ENCODE results near the gene BBS7. TPM values are rescaled to one million over a fixed set of nuclear protein-coding genes. Genes with fewer than 3 reads are reported as not detected.
A peak's percentile ranks its signal among the peaks of the same experiment; 100 is the strongest.

BBS7 gene
- total and polyA plus RNA-seq, 2 donors (not counting 1 experiment from before 2014, with no cell fraction given), result 22.5 to 22.7 TPM

GRCh38 chr4:121785479-121785878 lies 84.8 kb downstream of the BBS7 start:
- H3K27me3 ChIP-seq (ENCODE audit: control insufficient read depth, insufficient read depth, low read length), result no peaks in the 10 kb centered on the region
- no peaks in the 10 kb centered on the region for H4K20me1 ChIP-seq (ENCODE audit: control insufficient read depth, extremely low read depth, insufficient read depth, low read length)
- H3K4me1 ChIP-seq (ENCODE audit: control insufficient read depth, extremely low read depth, insufficient read depth, low read length), result peaks cover 14% of the 10 kb centered on the region
- TF ChIP-seq CTCF (conservative IDR thresholded peaks at IDR 0.05 in 1 of 2, IDR thresholded peaks at IDR 0.05 in 1 of 2; ENCODE audit: low read depth in 1 of 2, low read length in 2 of 2) (no peak), EZH2 (IDR thresholded peaks at IDR 0.05; ENCODE audit: low read length, missing control alignments) (no peak)
- no peaks in the 10 kb centered on the region for H3K36me3 ChIP-seq (ENCODE audit: control insufficient read depth, insufficient read depth, low read length)
- no peak overlapping the region for H3K4me3 ChIP-seq (replicated peaks in 1 of 4; ENCODE audit: control extremely low read depth in 1 of 4, insufficient read depth in 1 of 4, low read depth in 3 of 4, low read length in 4 of 4)
- no peaks in the 10 kb centered on the region for H3K9me3 ChIP-seq (ENCODE audit: control insufficient read depth, insufficient read depth, low read depth, low read length)
- peak; percentile 39 to 55 for DNase-seq (ENCODE audit: low read depth in 2 of 2)
- peak overlapping the region; percentile 33 for H3K9ac ChIP-seq (ENCODE audit: insufficient read depth, low read length)
- H3K4me2 ChIP-seq (ENCODE audit: extremely low read depth, insufficient read depth, low read length), result peak overlapping the region; percentile 70
- H2AFZ ChIP-seq (ENCODE audit: low read length), result no peak overlapping the region
- peak overlapping the region; percentile 94 for H3K27ac ChIP-seq (ENCODE audit: insufficient read depth, low read length)
- no peaks in the 10 kb centered on the region for H3K79me2 ChIP-seq (ENCODE audit: control insufficient read depth, insufficient read depth, low read length)

GRCh38 chr4:121784975-121785374 lies 85.3 kb downstream of the BBS7 start:
- H3K79me2 ChIP-seq (ENCODE audit: control insufficient read depth, insufficient read depth, low read length), result no peaks in the 10 kb centered on the region
- H4K20me1 ChIP-seq (ENCODE audit: control insufficient read depth, extremely low read depth, insufficient read depth, low read length), result no peaks in the 10 kb centered on the region
- peak overlapping the region; percentile 33 for H3K9ac ChIP-seq (ENCODE audit: insufficient read depth, low read length)
- H2AFZ ChIP-seq (ENCODE audit: low read length), result no peak overlapping the region
- DNase-seq (ENCODE audit: low read depth in 2 of 2), result peak; percentile 89 to 98
- H3K36me3 ChIP-seq (ENCODE audit: control insufficient read depth, insufficient read depth, low read length), result no peaks in the 10 kb centered on the region
- no peaks in the 10 kb centered on the region for H3K9me3 ChIP-seq (ENCODE audit: control insufficient read depth, insufficient read depth, low read depth, low read length)
- no peaks in the 10 kb centered on the region for H3K27me3 ChIP-seq (ENCODE audit: control insufficient read depth, insufficient read depth, low read length)
- peak overlapping the region; percentile 94 for H3K27ac ChIP-seq (ENCODE audit: insufficient read depth, low read length)
- no peak for TF ChIP-seq CTCF (conservative IDR thresholded peaks at IDR 0.05 in 1 of 2, IDR thresholded peaks at IDR 0.05 in 1 of 2; ENCODE audit: low read depth in 1 of 2, low read length in 2 of 2)
- no peak for TF ChIP-seq EZH2 (IDR thresholded peaks at IDR 0.05; ENCODE audit: low read length, missing control alignments)
- H3K4me2 ChIP-seq (ENCODE audit: extremely low read depth, insufficient read depth, low read length), result peak overlapping the region; percentile 70
- H3K4me3 ChIP-seq (replicated peaks in 1 of 4; ENCODE audit: control extremely low read depth in 1 of 4, insufficient read depth in 1 of 4, low read depth in 3 of 4, low read length in 4 of 4), result no peak overlapping the region
- H3K4me1 ChIP-seq (ENCODE audit: control insufficient read depth, extremely low read depth, insufficient read depth, low read length), result peaks cover 14% of the 10 kb centered on the region

GRCh38 chr4:121784401-121784800 lies 85.9 kb downstream of the BBS7 start:
- no peak overlapping the region for H2AFZ ChIP-seq (ENCODE audit: low read length)
- H3K4me1 ChIP-seq (ENCODE audit: control insufficient read depth, extremely low read depth, insufficient read depth, low read length), result peaks cover 14% of the 10 kb centered on the region
- TF ChIP-seq CTCF (conservative IDR thresholded peaks at IDR 0.05 in 1 of 2, IDR thresholded peaks at IDR 0.05 in 1 of 2; ENCODE audit: low read depth in 1 of 2, low read length in 2 of 2), result no peak
- TF ChIP-seq EZH2 (IDR thresholded peaks at IDR 0.05; ENCODE audit: low read length, missing control alignments), result no peak

More at GRCh38 chr4:121784401-121784800, 85.9 kb downstream of the BBS7 start:
- peak overlapping the region; percentile 2 for H3K4me2 ChIP-seq (ENCODE audit: extremely low read depth, insufficient read depth, low read length)
- DNase-seq (ENCODE audit: low read depth in 2 of 2), result peak in 1 of 2 donors; percentile 49
- no peaks in the 10 kb centered on the region for H4K20me1 ChIP-seq (ENCODE audit: control insufficient read depth, extremely low read depth, insufficient read depth, low read length)
- H3K4me3 ChIP-seq (replicated peaks in 1 of 4; ENCODE audit: control extremely low read depth in 1 of 4, insufficient read depth in 1 of 4, low read depth in 3 of 4, low read length in 4 of 4), result no peak overlapping the region
- no peak overlapping the region for H3K9ac ChIP-seq (ENCODE audit: insufficient read depth, low read length)
- H3K9me3 ChIP-seq (ENCODE audit: control insufficient read depth, insufficient read depth, low read depth, low read length), result no peaks in the 10 kb centered on the region
- H3K36me3 ChIP-seq (ENCODE audit: control insufficient read depth, insufficient read depth, low read length), result no peaks in the 10 kb centered on the region
- no peaks in the 10 kb centered on the region for H3K79me2 ChIP-seq (ENCODE audit: control insufficient read depth, insufficient read depth, low read length)
- peak overlapping the region; percentile 94 for H3K27ac ChIP-seq (ENCODE audit: insufficient read depth, low read length)
- H3K27me3 ChIP-seq (ENCODE audit: control insufficient read depth, insufficient read depth, low read length), result no peaks in the 10 kb centered on the region
